T-helper 17 cell (primary cell): Measurements from ENCODE around the gene LYRM7. TPM values are rescaled to one million over a fixed set of nuclear protein-coding genes. Genes with fewer than 3 reads are reported as not detected.
A peak's percentile ranks its signal among the peaks of the same experiment; 100 is the strongest.

ENCODE experiments used
- ATAC-seq: fragments of 150-1000 bp; cut with Tn5 transposase; 2 replicates; pipeline ENCODE4 v1.10.0; 2021; ENCODE audit warnings: mild to moderate bottlenecking, moderate library complexity
- DNase-seq, 3 donors: peaks; one replicate each; pipeline versions ENCODE4 v3.0.0 to v3.0.0-alpha.2; 2020 to 2021
- H3K9me3 ChIP-seq: one replicate; pipeline ENCODE4 v1.7.0; 2013; ENCODE audit warnings: low read length, mild to moderate bottlenecking; ENCODE audit not compliant: control insufficient read depth, poor library complexity, severe bottlenecking
- H3K27ac Mint-ChIP-seq: one replicate; pipeline ENCODE4 v1.8.0; 2022; ENCODE audit warnings: mild to moderate bottlenecking, moderate library complexity, mixed read lengths
- H3K27me3 Mint-ChIP-seq: one replicate; pipeline ENCODE4 v1.8.0; 2022; ENCODE audit warnings: mixed read lengths
- H3K36me3 Mint-ChIP-seq: one replicate; pipeline ENCODE4 v1.8.0; 2022; ENCODE audit warnings: low read depth, mixed read lengths
- H3K4me1 Mint-ChIP-seq: one replicate; pipeline ENCODE4 v1.8.0; 2022; ENCODE audit warnings: mild to moderate bottlenecking, mixed read lengths
- H3K4me3 Mint-ChIP-seq: one replicate; pipeline ENCODE4 v1.8.0; 2022; ENCODE audit warnings: mild to moderate bottlenecking, moderate library complexity, mixed read lengths
- total RNA-seq, 4 donors: library from RNA in 2 of 4; stranded (reverse) in 2 of 4; gene quantifications; one replicate each; pipeline ENCODE4 v1.2.3 and lab custom pipeline; 2022 to 2026

Gene LYRM7
- total RNA-seq, 2 donors from 2014 or later: 8.1 to 9.7 TPM

- H3K9me3 ChIP-seq: no peaks in the 10 kb centered on the region
- Mint-ChIP-seq H3K27ac (no peak overlapping the region), H3K36me3 (no peaks in the 10 kb centered on the region), H3K4me3 (no peak overlapping the region), H3K4me1 (peaks cover 30% of the 10 kb centered on the region), H3K27me3 (no peaks in the 10 kb centered on the region)
- ATAC-seq (no peak), DNase-seq (no peak)
Measured at GRCh38 chr5:131212471-131213021, 41.8 kb downstream of the LYRM7 start.

- H3K4me3 Mint-ChIP-seq: no peak overlapping the region
- DNase-seq (no peak), ATAC-seq (no peak)
- H3K27ac Mint-ChIP-seq: peak overlapping the region; percentile 16
- H3K36me3 Mint-ChIP-seq: no peaks in the 10 kb centered on the region
- peaks cover 25% of the 10 kb centered on the region for H3K4me1 Mint-ChIP-seq
- no peaks in the 10 kb centered on the region for H3K27me3 Mint-ChIP-seq
- H3K9me3 ChIP-seq: no peaks in the 10 kb centered on the region
Measured at GRCh38 chr5:131214609-131215227, 44.0 kb downstream of the LYRM7 start.

- Mint-ChIP-seq H3K4me1 (peaks cover 17% of the 10 kb centered on the region), H3K4me3 (no peak overlapping the region), H3K27me3 (no peaks in the 10 kb centered on the region), H3K36me3 (no peaks in the 10 kb centered on the region), H3K27ac (no peak overlapping the region)
- ATAC-seq: no peak
- no peaks in the 10 kb centered on the region for H3K9me3 ChIP-seq
- no peak for DNase-seq
Measured at GRCh38 chr5:131217791-131218190, 47.0 kb downstream of the LYRM7 start.

- no peaks in the 10 kb centered on the region for H3K9me3 ChIP-seq
Measured at GRCh38 chr5:131218392-131218791, 47.6 kb downstream of the LYRM7 start.

GRCh38 chr5:131220566-131220965 is 49.8 kb downstream of the LYRM7 start:
- Mint-ChIP-seq H3K27ac (peak overlapping the region; percentile 37), H3K4me1 (peaks cover 10% of the 10 kb centered on the region), H3K36me3 (no peaks in the 10 kb centered on the region), H3K27me3 (no peaks in the 10 kb centered on the region), H3K4me3 (no peak overlapping the region)
- DNase-seq: no peak
- no peak for ATAC-seq
- H3K9me3 ChIP-seq: no peaks in the 10 kb centered on the region

More at GRCh38 chr5:131218392-131218791, 47.6 kb downstream of the LYRM7 start:
- Mint-ChIP-seq H3K36me3 (no peaks in the 10 kb centered on the region), H3K27ac (no peak overlapping the region), H3K4me1 (peaks cover 20% of the 10 kb centered on the region), H3K4me3 (no peak overlapping the region), H3K27me3 (no peaks in the 10 kb centered on the region)
- ATAC-seq (no peak), DNase-seq (no peak)

GRCh38 chr5:131221008-131221703 is 50.4 kb downstream of the LYRM7 start:
- H3K36me3 Mint-ChIP-seq: no peaks in the 10 kb centered on the region
- no peak overlapping the region for H3K27ac Mint-ChIP-seq
- no peak for ATAC-seq
- H3K9me3 ChIP-seq: no peaks in the 10 kb centered on the region
- H3K27me3 Mint-ChIP-seq: no peaks in the 10 kb centered on the region
- peaks cover 10% of the 10 kb centered on the region for H3K4me1 Mint-ChIP-seq
- H3K4me3 Mint-ChIP-seq: no peak overlapping the region
- no peak for DNase-seq

GRCh38 chr5:131221888-131222287 is 51.1 kb downstream of the LYRM7 start:
- Mint-ChIP-seq H3K27me3 (no peaks in the 10 kb centered on the region), H3K36me3 (no peaks in the 10 kb centered on the region), H3K4me3 (no peak overlapping the region), H3K4me1 (peaks cover 9% of the 10 kb centered on the region), H3K27ac (no peak overlapping the region)
- H3K9me3 ChIP-seq: no peaks in the 10 kb centered on the region
- no peak for ATAC-seq
- DNase-seq: no peak

GRCh38 chr5:131222731-131223130 is 52.0 kb downstream of the LYRM7 start:
- no peak overlapping the region for H3K4me3 Mint-ChIP-seq
- no peaks in the 10 kb centered on the region for H3K27me3 Mint-ChIP-seq
- H3K27ac Mint-ChIP-seq: no peak overlapping the region

GRCh38 chr5:131223751-131224386 is 53.1 kb downstream of the LYRM7 start:
- DNase-seq (no peak), ATAC-seq (no peak)
- H3K27me3 Mint-ChIP-seq: no peaks in the 10 kb centered on the region
- no peak overlapping the region for H3K27ac Mint-ChIP-seq
- H3K9me3 ChIP-seq: no peaks in the 10 kb centered on the region
- no peaks in the 10 kb centered on the region for H3K36me3 Mint-ChIP-seq
- H3K4me1 Mint-ChIP-seq: peaks cover 5% of the 10 kb centered on the region
- no peak overlapping the region for H3K4me3 Mint-ChIP-seq

More at GRCh38 chr5:131222731-131223130, 52.0 kb downstream of the LYRM7 start:
- Mint-ChIP-seq H3K36me3 (no peaks in the 10 kb centered on the region), H3K4me1 (peaks cover 8% of the 10 kb centered on the region)
- H3K9me3 ChIP-seq: no peaks in the 10 kb centered on the region
- DNase-seq: no peak
- no peak for ATAC-seq

- Mint-ChIP-seq H3K27ac (no peak overlapping the region), H3K27me3 (no peaks in the 10 kb centered on the region), H3K4me1 (peaks cover 6% of the 10 kb centered on the region), H3K36me3 (no peaks in the 10 kb centered on the region), H3K4me3 (no peak overlapping the region)
- DNase-seq: no peak
- peak; percentile 80 for ATAC-seq
- H3K9me3 ChIP-seq: no peaks in the 10 kb centered on the region
Measured at GRCh38 chr5:131224387-131225201, 53.9 kb downstream of the LYRM7 start.

GRCh38 chr5:131225282-131225974 is 54.7 kb downstream of the LYRM7 start:
- DNase-seq (no peak), ATAC-seq (no peak)
- H3K36me3 Mint-ChIP-seq: no peaks in the 10 kb centered on the region

GRCh38 chr5:131226899-131227298 is 56.2 kb downstream of the LYRM7 start:
- no peaks in the 10 kb centered on the region for H3K9me3 ChIP-seq
- peaks cover 10% of the 10 kb centered on the region for H3K4me1 Mint-ChIP-seq
- DNase-seq (no peak), ATAC-seq (no peak)
- H3K4me3 Mint-ChIP-seq: no peak overlapping the region
- H3K27me3 Mint-ChIP-seq: no peaks in the 10 kb centered on the region
- H3K27ac Mint-ChIP-seq: no peak overlapping the region
- H3K36me3 Mint-ChIP-seq: no peaks in the 10 kb centered on the region

More at GRCh38 chr5:131225282-131225974, 54.7 kb downstream of the LYRM7 start:
- Mint-ChIP-seq H3K27ac (no peak overlapping the region), H3K4me1 (peaks cover 9% of the 10 kb centered on the region), H3K27me3 (no peaks in the 10 kb centered on the region), H3K4me3 (no peak overlapping the region)
- H3K9me3 ChIP-seq: no peaks in the 10 kb centered on the region
